H9 (cell line): ENCODE results near the gene EXOC6. TPM values are rescaled to one million over a fixed set of nuclear protein-coding genes. Genes with fewer than 3 reads are reported as not detected.

Source experiments
- DNase-seq: peaks from one replicate; pipeline ENCODE4 v3.0.0-alpha.2; 2017
- H2AFZ ChIP-seq: one replicate; pipeline ENCODE4 v1.6.1; 2013; ENCODE audit warnings: mild to moderate bottlenecking, low read length, control low read depth, moderate library complexity
- H2AK5ac ChIP-seq: 2 replicates; pipeline ENCODE4 v1.6.1; 2013; ENCODE audit warnings: low read length, control low read depth, mixed read lengths; ENCODE audit not compliant: insufficient read length
- H2BK120ac ChIP-seq: one replicate; pipeline ENCODE4 v1.6.1; 2013; ENCODE audit warnings: low read depth, mild to moderate bottlenecking, low read length, control low read depth, inconsistent platforms; ENCODE audit not compliant: poor library complexity, severe bottlenecking
- H2BK12ac ChIP-seq: 2 replicates; pipeline ENCODE4 v1.6.1; 2013; ENCODE audit warnings: low read length, control low read depth, mixed read lengths, low read depth; ENCODE audit not compliant: insufficient read length
- H2BK15ac ChIP-seq: 2 replicates; pipeline ENCODE4 v1.6.1; 2013; ENCODE audit warnings: low read depth, low read length, control low read depth
- H2BK20ac ChIP-seq: one replicate; pipeline ENCODE4 v1.6.1; 2013; ENCODE audit warnings: low read depth, mild to moderate bottlenecking, low read length, control low read depth, inconsistent platforms; ENCODE audit not compliant: poor library complexity, severe bottlenecking
- H2BK5ac ChIP-seq: 2 replicates; pipeline ENCODE4 v1.6.1; 2013; ENCODE audit warnings: low read length, control low read depth, mixed read lengths; ENCODE audit not compliant: insufficient read length
- H3K14ac ChIP-seq: 2 replicates; pipeline ENCODE4 v1.6.1; 2013; ENCODE audit warnings: low read length, control low read depth; ENCODE audit not compliant: insufficient read depth
- H3K18ac ChIP-seq: 2 replicates; pipeline ENCODE4 v1.6.1; 2013; ENCODE audit warnings: low read depth, mild to moderate bottlenecking, mixed read lengths, low read length, control low read depth; ENCODE audit not compliant: insufficient read length
- H3K23ac ChIP-seq: 2 replicates; pipeline ENCODE4 v1.6.1; 2013; ENCODE audit warnings: low read length, control low read depth, mixed read lengths, low read depth; ENCODE audit not compliant: insufficient read length
- H3K23me2 ChIP-seq: 2 replicates; pipeline ENCODE4 v1.6.1; 2013; ENCODE audit warnings: low read depth, mild to moderate bottlenecking, mixed read lengths, low read length, control low read depth; ENCODE audit not compliant: insufficient read length, poor library complexity, severe bottlenecking
- H3K27ac ChIP-seq: 2 replicates; pipeline ENCODE4 v1.5.1; 2013; ENCODE audit warnings: low read length, control low read depth, mixed read lengths, low read depth; ENCODE audit not compliant: insufficient read length
- H3K27me3 ChIP-seq: 2 replicates; pipeline ENCODE4 v1.6.1; 2013; ENCODE audit warnings: low read length, control low read depth, inconsistent platforms; ENCODE audit not compliant: insufficient read depth
- H3K4ac ChIP-seq: 2 replicates; pipeline ENCODE4 v1.6.1; 2013; ENCODE audit warnings: low read depth, mild to moderate bottlenecking, control low read depth, inconsistent platforms, low read length, moderate library complexity
- H3K4me1 ChIP-seq: 2 replicates; pipeline ENCODE4 v1.6.1; 2013; ENCODE audit warnings: low read length, control low read depth, inconsistent platforms; ENCODE audit not compliant: insufficient read depth
- H3K4me2 ChIP-seq: 2 replicates; pipeline ENCODE4 v1.6.1; 2013; ENCODE audit warnings: low read length, control low read depth, mixed read lengths; ENCODE audit not compliant: insufficient read length, insufficient read depth
- H3K56ac ChIP-seq: 2 replicates; pipeline ENCODE4 v1.6.1; 2013; ENCODE audit warnings: low read depth, mild to moderate bottlenecking, mixed read lengths, low read length, control low read depth; ENCODE audit not compliant: insufficient read length
- H3K79me1 ChIP-seq: 2 replicates; pipeline ENCODE4 v1.6.1; 2013; ENCODE audit warnings: low read depth, mild to moderate bottlenecking, moderate library complexity, low read length, control low read depth, inconsistent platforms; ENCODE audit not compliant: insufficient read depth, poor library complexity, severe bottlenecking
- H3K79me2 ChIP-seq: 2 replicates; pipeline ENCODE4 v1.6.1; 2013; ENCODE audit warnings: low read length, control low read depth, inconsistent platforms; ENCODE audit not compliant: insufficient read depth
- H3K9ac ChIP-seq: 2 replicates; pipeline ENCODE4 v1.6.1; 2013; ENCODE audit warnings: low read length, control low read depth, mixed read lengths; ENCODE audit not compliant: insufficient read length; ENCODE audit errors: extremely low read depth
- H3K9me3 ChIP-seq: one replicate; pipeline ENCODE4 v1.6.1; 2013; ENCODE audit warnings: low read depth, low read length, inconsistent platforms; ENCODE audit not compliant: control insufficient read depth
- H3T11ph ChIP-seq: one replicate; pipeline ENCODE4 v1.6.1; 2013; ENCODE audit warnings: mild to moderate bottlenecking, low read length, control low read depth, inconsistent platforms
- H4K20me1 ChIP-seq: one replicate; pipeline ENCODE4 v1.6.1; 2013; ENCODE audit not compliant: control insufficient read depth, insufficient read length, insufficient read depth
- H4K5ac ChIP-seq: 2 replicates; pipeline ENCODE4 v1.6.1; 2013; ENCODE audit warnings: low read depth, mild to moderate bottlenecking, mixed read lengths, low read length, control low read depth; ENCODE audit not compliant: insufficient read length
- H4K8ac ChIP-seq: replicated peaks from 2 replicates; pipeline ENCODE4 v1.6.1; 2013; ENCODE audit warnings: low read length, control low read depth, mixed read lengths, low read depth; ENCODE audit not compliant: insufficient read length
- H4K91ac ChIP-seq: 2 replicates; pipeline ENCODE4 v1.6.1; 2013; ENCODE audit warnings: low read depth, mild to moderate bottlenecking, moderate library complexity, mixed read lengths, low read length, control low read depth; ENCODE audit not compliant: insufficient read length
- H3K27ac Mint-ChIP-seq, 3 experiments: 2 replicates in 2 of 3; 3 replicates in 1 of 3; pipeline ENCODE4 v1.8.0; 2020 to 2021; ENCODE audit warnings: mixed read lengths in 3 of 3, mild to moderate bottlenecking in 1 of 3, moderate library complexity in 1 of 3
- H3K27me3 Mint-ChIP-seq: 2 replicates; pipeline ENCODE4 v1.8.0; 2021; ENCODE audit warnings: low read depth, mild to moderate bottlenecking, moderate library complexity, mixed read lengths
- H3K36me3 Mint-ChIP-seq, 3 experiments: 2 replicates in 2 of 3; 3 replicates in 1 of 3; pipeline ENCODE4 v1.8.0; 2020 to 2021; ENCODE audit warnings: low read depth in 3 of 3, mixed read lengths in 3 of 3; ENCODE audit not compliant: insufficient read depth in 1 of 3
- H3K4me1 Mint-ChIP-seq, 2 experiments: 2 replicates each; pipeline ENCODE4 v1.8.0; 2020; ENCODE audit warnings: mixed read lengths in 2 of 2
- H3K4me3 Mint-ChIP-seq, 2 experiments: 2 replicates in 1 of 2; 3 replicates in 1 of 2; pipeline ENCODE4 v1.8.0; 2020 to 2021; ENCODE audit warnings: mild to moderate bottlenecking in 2 of 2, mixed read lengths in 2 of 2, moderate library complexity in 1 of 2
- H3K9me3 Mint-ChIP-seq, 2 experiments: 2 replicates in 1 of 2; 3 replicates in 1 of 2; pipeline ENCODE4 v1.8.0; 2020; ENCODE audit warnings: mild to moderate bottlenecking in 2 of 2, mixed read lengths in 2 of 2, moderate library complexity in 1 of 2
- WGBS: extraction: QIAGEN DNeasy Blood & Tissue Kit; methylation state at CpG from one replicate; pipeline ENCODE4 v1.1.7; 2013; ENCODE audit warnings: missing lambda C conversion rate, low lambda C conversion rate, mixed read lengths; ENCODE audit not compliant: insufficient read length; ENCODE audit errors: extremely low coverage; 5-methylcytosine and 5-hydroxymethylcytosine counted together
- total RNA-seq: library from RNA; stranded (reverse); gene quantifications from 2 replicates; pipeline ENCODE4 v1.2.1, GENCODE V29; 2021
- TF ChIP-seq, protein P1 (sequence below): fragments of 200-600 bp; sonication (generic); conservative IDR thresholded peaks from 3 replicates; pipeline ENCODE4 v1.8.0; 2021; ENCODE audit warnings: antibody characterized with exemption, mild to moderate bottlenecking

EXOC6 gene
- total RNA-seq, 1 experiment from 2014 or later: 9.0 TPM

DNA sequence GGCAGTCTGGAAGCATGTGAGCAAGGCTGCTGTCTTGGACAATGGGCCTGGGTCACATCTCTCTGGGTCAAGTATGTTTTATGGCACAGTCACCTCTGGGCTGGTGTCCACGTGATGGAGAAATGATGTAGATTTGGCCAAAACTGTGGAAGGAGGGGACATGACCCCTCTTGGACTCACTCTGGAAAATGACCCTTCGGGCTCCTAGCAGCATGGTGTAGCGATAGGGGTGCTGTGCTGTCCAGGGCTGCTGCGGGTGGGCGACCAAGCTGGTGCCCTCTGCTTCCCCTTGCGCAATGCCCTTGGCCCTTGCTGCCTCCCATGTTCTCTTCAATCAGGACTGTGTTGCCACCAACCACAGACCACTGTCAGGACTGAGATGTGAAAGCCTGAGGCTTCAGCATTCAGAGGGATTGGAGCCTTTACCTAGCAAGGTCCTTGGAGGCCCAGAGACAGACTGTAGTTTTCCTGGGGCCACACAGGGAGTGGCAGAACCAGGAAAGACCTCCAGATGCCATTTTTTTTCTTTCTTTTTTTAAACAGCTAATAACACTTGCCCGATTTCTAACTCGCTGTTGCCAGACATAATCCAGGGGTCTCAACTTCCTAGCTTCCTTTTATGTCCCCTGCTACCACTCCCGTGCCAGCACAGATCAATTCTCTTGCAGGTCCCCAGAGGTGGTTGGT, 231.5 kb downstream of the EXOC6 start:
- H3K79me1 ChIP-seq: no peaks in the 10 kb centered on the region
- peaks cover 18% of the 10 kb centered on the region; the same call in 1 of the 2 replicates for H3K27me3 ChIP-seq
- H2AK5ac ChIP-seq: no peak overlapping the region
- no peak for DNase-seq
- H2BK5ac ChIP-seq: no peak overlapping the region
- no peaks in the 10 kb centered on the region for H4K20me1 ChIP-seq
- peak overlapping the region; percentile 68 to 81 (median 77); a peak in 3 of 7 replicates for H3K27ac Mint-ChIP-seq
- no peak overlapping the region for H3T11ph ChIP-seq
- WGBS: no CpG with 5 or more reads among the region's 9 CpGs
- H3K27me3 Mint-ChIP-seq: peaks cover 29% of the 10 kb centered on the region
- no peaks in the 10 kb centered on the region for H3K4me1 ChIP-seq
- no peak overlapping the region for H4K8ac ChIP-seq
- no peak overlapping the region for H3K4me3 Mint-ChIP-seq
- no peak overlapping the region for H3K18ac ChIP-seq
- peaks cover 0 to 3% of the 10 kb centered on the region in 2 experiments; a peak in 1 of 5 replicates for H3K9me3 Mint-ChIP-seq
- H2BK12ac ChIP-seq: no peak overlapping the region
- no peak overlapping the region for H4K5ac ChIP-seq
- H2BK120ac ChIP-seq: no peak overlapping the region
- no peak overlapping the region for H2BK20ac ChIP-seq
- H3K4ac ChIP-seq: no peak overlapping the region
- no peak overlapping the region for H3K9ac ChIP-seq
- H3K9me3 ChIP-seq: no peaks in the 10 kb centered on the region
- H2AFZ ChIP-seq: no peak overlapping the region
- H3K36me3 Mint-ChIP-seq: peaks cover 0 to 34% (median 28%) of the 10 kb centered on the region in 3 experiments; a peak in 4 of 7 replicates
- H3K56ac ChIP-seq: no peak overlapping the region
- no peak overlapping the region for H3K4me2 ChIP-seq
- H4K91ac ChIP-seq: no peak overlapping the region
- H3K79me2 ChIP-seq: no peaks in the 10 kb centered on the region
- TF ChIP-seq, protein P1, sequence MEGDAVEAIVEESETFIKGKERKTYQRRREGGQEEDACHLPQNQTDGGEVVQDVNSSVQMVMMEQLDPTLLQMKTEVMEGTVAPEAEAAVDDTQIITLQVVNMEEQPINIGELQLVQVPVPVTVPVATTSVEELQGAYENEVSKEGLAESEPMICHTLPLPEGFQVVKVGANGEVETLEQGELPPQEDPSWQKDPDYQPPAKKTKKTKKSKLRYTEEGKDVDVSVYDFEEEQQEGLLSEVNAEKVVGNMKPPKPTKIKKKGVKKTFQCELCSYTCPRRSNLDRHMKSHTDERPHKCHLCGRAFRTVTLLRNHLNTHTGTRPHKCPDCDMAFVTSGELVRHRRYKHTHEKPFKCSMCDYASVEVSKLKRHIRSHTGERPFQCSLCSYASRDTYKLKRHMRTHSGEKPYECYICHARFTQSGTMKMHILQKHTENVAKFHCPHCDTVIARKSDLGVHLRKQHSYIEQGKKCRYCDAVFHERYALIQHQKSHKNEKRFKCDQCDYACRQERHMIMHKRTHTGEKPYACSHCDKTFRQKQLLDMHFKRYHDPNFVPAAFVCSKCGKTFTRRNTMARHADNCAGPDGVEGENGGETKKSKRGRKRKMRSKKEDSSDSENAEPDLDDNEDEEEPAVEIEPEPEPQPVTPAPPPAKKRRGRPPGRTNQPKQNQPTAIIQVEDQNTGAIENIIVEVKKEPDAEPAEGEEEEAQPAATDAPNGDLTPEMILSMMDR: no peak
- H2BK15ac ChIP-seq: no peak overlapping the region
- no peak overlapping the region for H3K14ac ChIP-seq
- H3K4me1 Mint-ChIP-seq: peaks cover 30 to 34% of the 10 kb centered on the region in 2 experiments
- H3K23ac ChIP-seq: no peak overlapping the region
- peaks cover 6% of the 10 kb centered on the region for H3K23me2 ChIP-seq
- no peak overlapping the region for H3K27ac ChIP-seq
